ENCODE measurements around the gene AUTS2.

AUTS2 gene

GRCh38 chr7:70466725-70467364 lies 868.6 kb downstream of the AUTS2 start:
- DNase-seq (ENCODE audit: low read depth) = no peak
- H3K4me3 ChIP-seq (ENCODE audit: low read depth, low read length) = no peak overlapping the region
- TF ChIP-seq CTCF (IDR thresholded peaks at IDR 0.05; ENCODE audit: control insufficient read depth, extremely low read depth, insufficient read depth) = no peak

- TF ChIP-seq CTCF (IDR thresholded peaks at IDR 0.05; ENCODE audit: control insufficient read depth, extremely low read depth, insufficient read depth) = no peak
Measured at GRCh38 chr7:70470746-70471145, 872.5 kb downstream of the AUTS2 start.

GRCh38 chr7:70472601-70473237 lies 874.4 kb downstream of the AUTS2 start:
- no peak for TF ChIP-seq CTCF (IDR thresholded peaks at IDR 0.05; ENCODE audit: control insufficient read depth, extremely low read depth, insufficient read depth)
- no peak overlapping the region for H3K4me3 ChIP-seq (ENCODE audit: low read depth, low read length)
- no peak for DNase-seq (ENCODE audit: low read depth)

More at GRCh38 chr7:70470746-70471145, 872.5 kb downstream of the AUTS2 start:
- DNase-seq (ENCODE audit: low read depth) = no peak
- no peak overlapping the region for H3K4me3 ChIP-seq (ENCODE audit: low read depth, low read length)

- no peak for DNase-seq (ENCODE audit: low read depth)
- TF ChIP-seq CTCF (IDR thresholded peaks at IDR 0.05; ENCODE audit: control insufficient read depth, extremely low read depth, insufficient read depth) = no peak
- H3K4me3 ChIP-seq (ENCODE audit: low read depth, low read length) = no peak overlapping the region
Measured at GRCh38 chr7:70474639-70475234, 876.5 kb downstream of the AUTS2 start.

- DNase-seq (ENCODE audit: low read depth) = no peak
Measured at GRCh38 chr7:70477036-70478010, 879.0 kb downstream of the AUTS2 start.

More at GRCh38 chr7:70477036-70478010, 879.0 kb downstream of the AUTS2 start:
- TF ChIP-seq CTCF (IDR thresholded peaks at IDR 0.05; ENCODE audit: control insufficient read depth, extremely low read depth, insufficient read depth) = no peak
- H3K4me3 ChIP-seq (ENCODE audit: low read depth, low read length) = no peak overlapping the region

All from LNCaP clone FGC (cell line).